ENCODE data around the gene PSME3. TPM values are rescaled to one million over a fixed set of nuclear protein-coding genes. Genes with fewer than 3 reads are reported as not detected.

Gene PSME3
- total and polyA plus RNA-seq, 2 of the 13 experiments (the other 11 are each of a cell fraction or from before 2014, with no cell fraction given): 66.3 to 135 TPM

DNA sequence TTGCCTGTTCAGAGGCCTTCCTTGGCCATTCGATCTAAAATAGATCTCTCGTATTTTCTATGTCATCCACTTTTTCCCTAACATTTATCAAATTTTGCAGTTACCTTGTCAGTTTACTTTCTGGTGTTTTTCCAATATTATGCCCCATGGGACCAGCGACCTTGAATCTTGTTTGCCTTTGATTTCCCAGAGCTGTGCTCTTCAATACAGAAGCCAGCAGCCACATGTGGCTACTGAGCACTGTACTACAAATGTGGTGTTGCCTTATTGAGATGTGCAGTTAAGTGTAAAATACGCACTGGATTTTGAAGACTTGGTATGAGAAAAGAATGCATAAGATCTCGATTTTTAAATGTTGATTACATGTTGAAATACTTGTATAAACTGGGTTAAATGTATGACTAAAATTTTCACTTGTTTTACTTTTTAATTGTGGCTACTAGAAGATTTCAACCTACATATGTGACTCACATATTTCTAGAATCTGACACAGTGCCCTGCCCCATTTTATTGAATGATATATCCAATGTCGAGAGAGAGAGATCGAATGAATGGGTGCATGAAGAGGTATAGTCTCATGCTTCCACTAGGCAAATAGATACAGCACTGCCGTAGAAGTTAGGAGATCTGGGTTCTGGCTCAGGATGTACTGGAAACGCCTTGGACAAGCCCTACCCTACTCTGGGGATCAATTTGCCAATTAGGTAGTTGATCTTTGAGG lies 824 bp upstream of the PSME3 start (continued):
- TF ChIP-seq, protein P1, sequence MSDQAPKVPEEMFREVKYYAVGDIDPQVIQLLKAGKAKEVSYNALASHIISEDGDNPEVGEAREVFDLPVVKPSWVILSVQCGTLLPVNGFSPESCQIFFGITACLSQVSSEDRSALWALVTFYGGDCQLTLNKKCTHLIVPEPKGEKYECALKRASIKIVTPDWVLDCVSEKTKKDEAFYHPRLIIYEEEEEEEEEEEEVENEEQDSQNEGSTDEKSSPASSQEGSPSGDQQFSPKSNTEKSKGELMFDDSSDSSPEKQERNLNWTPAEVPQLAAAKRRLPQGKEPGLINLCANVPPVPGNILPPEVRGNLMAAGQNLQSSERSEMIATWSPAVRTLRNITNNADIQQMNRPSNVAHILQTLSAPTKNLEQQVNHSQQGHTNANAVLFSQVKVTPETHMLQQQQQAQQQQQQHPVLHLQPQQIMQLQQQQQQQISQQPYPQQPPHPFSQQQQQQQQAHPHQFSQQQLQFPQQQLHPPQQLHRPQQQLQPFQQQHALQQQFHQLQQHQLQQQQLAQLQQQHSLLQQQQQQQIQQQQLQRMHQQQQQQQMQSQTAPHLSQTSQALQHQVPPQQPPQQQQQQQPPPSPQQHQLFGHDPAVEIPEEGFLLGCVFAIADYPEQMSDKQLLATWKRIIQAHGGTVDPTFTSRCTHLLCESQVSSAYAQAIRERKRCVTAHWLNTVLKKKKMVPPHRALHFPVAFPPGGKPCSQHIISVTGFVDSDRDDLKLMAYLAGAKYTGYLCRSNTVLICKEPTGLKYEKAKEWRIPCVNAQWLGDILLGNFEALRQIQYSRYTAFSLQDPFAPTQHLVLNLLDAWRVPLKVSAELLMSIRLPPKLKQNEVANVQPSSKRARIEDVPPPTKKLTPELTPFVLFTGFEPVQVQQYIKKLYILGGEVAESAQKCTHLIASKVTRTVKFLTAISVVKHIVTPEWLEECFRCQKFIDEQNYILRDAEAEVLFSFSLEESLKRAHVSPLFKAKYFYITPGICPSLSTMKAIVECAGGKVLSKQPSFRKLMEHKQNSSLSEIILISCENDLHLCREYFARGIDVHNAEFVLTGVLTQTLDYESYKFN (CRISPR knock-in tag; conservative IDR thresholded peaks at IDR 0.05): peak; percentile 73
- no peak; the same call in 1 of the 2 replicates for TF ChIP-seq SOX13 (IDR thresholded peaks at IDR 0.05)
- peak in 1 of 2 experiments; percentile 38; a peak in 1 of 4 replicates for TF ChIP-seq SOX13 (CRISPR knock-in tag; conservative IDR thresholded peaks at IDR 0.05 in 1 of 2, IDR thresholded peaks at IDR 0.05 in 1 of 2)
- TF ChIP-seq ZNF354B (CRISPR knock-in tag; IDR thresholded peaks at IDR 0.05): 0 out of 2 replicates have a peak, but pooled peaks have one; percentile 75
- TF ChIP-seq, protein P2, sequence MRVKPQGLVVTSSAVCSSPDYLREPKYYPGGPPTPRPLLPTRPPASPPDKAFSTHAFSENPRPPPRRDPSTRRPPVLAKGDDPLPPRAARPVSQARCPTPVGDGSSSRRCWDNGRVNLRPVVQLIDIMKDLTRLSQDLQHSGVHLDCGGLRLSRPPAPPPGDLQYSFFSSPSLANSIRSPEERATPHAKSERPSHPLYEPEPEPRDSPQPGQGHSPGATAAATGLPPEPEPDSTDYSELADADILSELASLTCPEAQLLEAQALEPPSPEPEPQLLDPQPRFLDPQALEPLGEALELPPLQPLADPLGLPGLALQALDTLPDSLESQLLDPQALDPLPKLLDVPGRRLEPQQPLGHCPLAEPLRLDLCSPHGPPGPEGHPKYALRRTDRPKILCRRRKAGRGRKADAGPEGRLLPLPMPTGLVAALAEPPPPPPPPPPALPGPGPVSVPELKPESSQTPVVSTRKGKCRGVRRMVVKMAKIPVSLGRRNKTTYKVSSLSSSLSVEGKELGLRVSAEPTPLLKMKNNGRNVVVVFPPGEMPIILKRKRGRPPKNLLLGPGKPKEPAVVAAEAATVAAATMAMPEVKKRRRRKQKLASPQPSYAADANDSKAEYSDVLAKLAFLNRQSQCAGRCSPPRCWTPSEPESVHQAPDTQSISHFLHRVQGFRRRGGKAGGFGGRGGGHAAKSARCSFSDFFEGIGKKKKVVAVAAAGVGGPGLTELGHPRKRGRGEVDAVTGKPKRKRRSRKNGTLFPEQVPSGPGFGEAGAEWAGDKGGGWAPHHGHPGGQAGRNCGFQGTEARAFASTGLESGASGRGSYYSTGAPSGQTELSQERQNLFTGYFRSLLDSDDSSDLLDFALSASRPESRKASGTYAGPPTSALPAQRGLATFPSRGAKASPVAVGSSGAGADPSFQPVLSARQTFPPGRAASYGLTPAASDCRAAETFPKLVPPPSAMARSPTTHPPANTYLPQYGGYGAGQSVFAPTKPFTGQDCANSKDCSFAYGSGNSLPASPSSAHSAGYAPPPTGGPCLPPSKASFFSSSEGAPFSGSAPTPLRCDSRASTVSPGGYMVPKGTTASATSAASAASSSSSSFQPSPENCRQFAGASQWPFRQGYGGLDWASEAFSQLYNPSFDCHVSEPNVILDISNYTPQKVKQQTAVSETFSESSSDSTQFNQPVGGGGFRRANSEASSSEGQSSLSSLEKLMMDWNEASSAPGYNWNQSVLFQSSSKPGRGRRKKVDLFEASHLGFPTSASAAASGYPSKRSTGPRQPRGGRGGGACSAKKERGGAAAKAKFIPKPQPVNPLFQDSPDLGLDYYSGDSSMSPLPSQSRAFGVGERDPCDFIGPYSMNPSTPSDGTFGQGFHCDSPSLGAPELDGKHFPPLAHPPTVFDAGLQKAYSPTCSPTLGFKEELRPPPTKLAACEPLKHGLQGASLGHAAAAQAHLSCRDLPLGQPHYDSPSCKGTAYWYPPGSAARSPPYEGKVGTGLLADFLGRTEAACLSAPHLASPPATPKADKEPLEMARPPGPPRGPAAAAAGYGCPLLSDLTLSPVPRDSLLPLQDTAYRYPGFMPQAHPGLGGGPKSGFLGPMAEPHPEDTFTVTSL (CRISPR knock-in tag; IDR thresholded peaks at IDR 0.05; ENCODE audit: borderline replicate concordance): peak; percentile 41; the same call in 1 of the 2 replicates
- TF ChIP-seq, protein P3, sequence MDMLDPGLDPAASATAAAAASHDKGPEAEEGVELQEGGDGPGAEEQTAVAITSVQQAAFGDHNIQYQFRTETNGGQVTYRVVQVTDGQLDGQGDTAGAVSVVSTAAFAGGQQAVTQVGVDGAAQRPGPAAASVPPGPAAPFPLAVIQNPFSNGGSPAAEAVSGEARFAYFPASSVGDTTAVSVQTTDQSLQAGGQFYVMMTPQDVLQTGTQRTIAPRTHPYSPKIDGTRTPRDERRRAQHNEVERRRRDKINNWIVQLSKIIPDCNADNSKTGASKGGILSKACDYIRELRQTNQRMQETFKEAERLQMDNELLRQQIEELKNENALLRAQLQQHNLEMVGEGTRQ (IDR thresholded peaks at IDR 0.05; ENCODE audit: low read depth, low read length): 0 out of 2 replicates have a peak, but pooled peaks have one; percentile 10
- TF ChIP-seq, protein P3 (CRISPR knock-in tag; IDR thresholded peaks at IDR 0.05; ENCODE audit: borderline replicate concordance): no peak
- TF ChIP-seq ZFP1 (CRISPR knock-in tag; IDR thresholded peaks at IDR 0.05): 0 out of 2 replicates have a peak, but pooled peaks have one; percentile 18
- TF ChIP-seq SNAI1 (CRISPR knock-in tag; IDR thresholded peaks at IDR 0.05; ENCODE audit: borderline replicate concordance): peak; percentile 31; the same call in 1 of the 2 replicates
- TF ChIP-seq HNRNPUL1 (IDR thresholded peaks at IDR 0.05; ENCODE audit: low read depth, low read length): no peak
- peak; percentile 67; the same call in 1 of the 2 replicates for TF ChIP-seq CHD4 (IDR thresholded peaks at IDR 0.05; ENCODE audit: borderline replicate concordance, low read length)
- TF ChIP-seq ZNF253 (CRISPR knock-in tag; IDR thresholded peaks at IDR 0.05; ENCODE audit: borderline replicate concordance): no peak
- TF ChIP-seq SMYD3 (CRISPR knock-in tag; IDR thresholded peaks at IDR 0.05): no peak; the same call in 1 of the 2 replicates
- TF ChIP-seq KDM5A (IDR thresholded peaks at IDR 0.05; ENCODE audit: borderline replicate concordance, low read length): no peak
- TF ChIP-seq MAF1 (CRISPR knock-in tag; IDR thresholded peaks at IDR 0.05; ENCODE audit: borderline replicate concordance): no peak
- TF ChIP-seq GATAD1 (CRISPR knock-in tag; IDR thresholded peaks at IDR 0.05): peak; percentile 50
- TF ChIP-seq EHMT2 (IDR thresholded peaks at IDR 0.05; ENCODE audit: borderline replicate concordance, low read depth, low read length): no peak
- peak; percentile 50; the same call in 1 of the 2 replicates for TF ChIP-seq HOXA5 (CRISPR knock-in tag; IDR thresholded peaks at IDR 0.05)

All from HepG2 (cell line).